ENCODE measurements around the gene ABAT.
"Not testable (repeated sequence)": the region's sequence is repeated elsewhere in the genome, so short reads cannot be mapped to it uniquely, and the experiment has no call there.

ABAT gene

GRCh38 chr16:8645831-8646230 is 28.6 kb upstream of the ABAT start:
- CTCF ChIA-PET, result no interaction called here
- TF ChIP-seq SUZ12 (IDR thresholded peaks at IDR 0.05) (no peak), NFRKB (IDR thresholded peaks at IDR 0.05) (no peak), FOXA1 (IDR thresholded peaks at IDR 0.05) (no peak)
- TF ChIP-seq, protein P1, sequence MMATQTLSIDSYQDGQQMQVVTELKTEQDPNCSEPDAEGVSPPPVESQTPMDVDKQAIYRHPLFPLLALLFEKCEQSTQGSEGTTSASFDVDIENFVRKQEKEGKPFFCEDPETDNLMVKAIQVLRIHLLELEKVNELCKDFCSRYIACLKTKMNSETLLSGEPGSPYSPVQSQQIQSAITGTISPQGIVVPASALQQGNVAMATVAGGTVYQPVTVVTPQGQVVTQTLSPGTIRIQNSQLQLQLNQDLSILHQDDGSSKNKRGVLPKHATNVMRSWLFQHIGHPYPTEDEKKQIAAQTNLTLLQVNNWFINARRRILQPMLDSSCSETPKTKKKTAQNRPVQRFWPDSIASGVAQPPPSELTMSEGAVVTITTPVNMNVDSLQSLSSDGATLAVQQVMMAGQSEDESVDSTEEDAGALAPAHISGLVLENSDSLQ (IDR thresholded peaks at IDR 0.05), result no peak
- POLR2A ChIA-PET, result no interaction called here
- no peak for DNase-seq (ENCODE audit: extremely low spot score)

GRCh38 chr16:8646326-8647053 is 27.9 kb upstream of the ABAT start:
- CTCF ChIA-PET, result no interaction called here
- POLR2A ChIA-PET, result no interaction called here
- no peak for DNase-seq (ENCODE audit: extremely low spot score)
- TF ChIP-seq ZNF384 (IDR thresholded peaks at IDR 0.05) (no peak), ARNT (IDR thresholded peaks at IDR 0.05) (no peak), SUZ12 (IDR thresholded peaks at IDR 0.05) (no peak), HDGF (IDR thresholded peaks at IDR 0.05; ENCODE audit: borderline replicate concordance) (no peak), FOXM1 (IDR thresholded peaks at IDR 0.05; ENCODE audit: borderline replicate concordance) (no peak), FOXA1 (IDR thresholded peaks at IDR 0.05) (no peak)

- DNase-seq (ENCODE audit: extremely low spot score), result no peak
- ChIA-PET CTCF (no interaction called here), POLR2A (no interaction called here)
- TF ChIP-seq FOXK2 (IDR thresholded peaks at IDR 0.05), result no peak
- no peak for TF ChIP-seq FOXA1 (IDR thresholded peaks at IDR 0.05)
- no peak for TF ChIP-seq ELF4 (IDR thresholded peaks at IDR 0.05)
- TF ChIP-seq SP1 (IDR thresholded peaks at IDR 0.05), result no peak
- no peak for TF ChIP-seq CTBP1 (IDR thresholded peaks at IDR 0.05; ENCODE audit: borderline replicate concordance)
- no peak for TF ChIP-seq FOXM1 (IDR thresholded peaks at IDR 0.05; ENCODE audit: borderline replicate concordance)
- no peak for TF ChIP-seq ARNT (IDR thresholded peaks at IDR 0.05)
- TF ChIP-seq LEF1 (IDR thresholded peaks at IDR 0.05; ENCODE audit: borderline replicate concordance), result no peak
- TF ChIP-seq TARDBP (IDR thresholded peaks at IDR 0.05), result no peak
- no peak for TF ChIP-seq BHLHE40 (IDR thresholded peaks at IDR 0.05; ENCODE audit: borderline replicate concordance)
- TF ChIP-seq L3MBTL2 (conservative IDR thresholded peaks at IDR 0.05), result no peak
- TF ChIP-seq SUZ12 (IDR thresholded peaks at IDR 0.05), result no peak
- TF ChIP-seq NFRKB (IDR thresholded peaks at IDR 0.05), result no peak
- TF ChIP-seq, protein P1 (IDR thresholded peaks at IDR 0.05), result no peak
Measured at GRCh38 chr16:8647721-8648318, 26.6 kb upstream of the ABAT start.

GRCh38 chr16:8648877-8649276 is 25.5 kb upstream of the ABAT start:
- TF ChIP-seq SUZ12 (IDR thresholded peaks at IDR 0.05) (no peak), SP1 (IDR thresholded peaks at IDR 0.05) (no peak), BHLHE40 (IDR thresholded peaks at IDR 0.05; ENCODE audit: borderline replicate concordance) (no peak), NFRKB (IDR thresholded peaks at IDR 0.05) (no peak), CTBP1 (IDR thresholded peaks at IDR 0.05; ENCODE audit: borderline replicate concordance) (no peak), FOXA1 (IDR thresholded peaks at IDR 0.05) (no peak), HDGF (IDR thresholded peaks at IDR 0.05; ENCODE audit: borderline replicate concordance) (no peak), ZNF384 (IDR thresholded peaks at IDR 0.05) (no peak), ELF4 (IDR thresholded peaks at IDR 0.05) (no peak), L3MBTL2 (conservative IDR thresholded peaks at IDR 0.05) (no peak)
- ChIA-PET CTCF (no interaction called here), POLR2A (interaction anchor here (0.6 kb wide), 1 partner anchor 537 kb away, joined by 3 read pairs; no protein-coding TSS in a partner anchor)
- DNase-seq (ENCODE audit: extremely low spot score), result no peak

DNA sequence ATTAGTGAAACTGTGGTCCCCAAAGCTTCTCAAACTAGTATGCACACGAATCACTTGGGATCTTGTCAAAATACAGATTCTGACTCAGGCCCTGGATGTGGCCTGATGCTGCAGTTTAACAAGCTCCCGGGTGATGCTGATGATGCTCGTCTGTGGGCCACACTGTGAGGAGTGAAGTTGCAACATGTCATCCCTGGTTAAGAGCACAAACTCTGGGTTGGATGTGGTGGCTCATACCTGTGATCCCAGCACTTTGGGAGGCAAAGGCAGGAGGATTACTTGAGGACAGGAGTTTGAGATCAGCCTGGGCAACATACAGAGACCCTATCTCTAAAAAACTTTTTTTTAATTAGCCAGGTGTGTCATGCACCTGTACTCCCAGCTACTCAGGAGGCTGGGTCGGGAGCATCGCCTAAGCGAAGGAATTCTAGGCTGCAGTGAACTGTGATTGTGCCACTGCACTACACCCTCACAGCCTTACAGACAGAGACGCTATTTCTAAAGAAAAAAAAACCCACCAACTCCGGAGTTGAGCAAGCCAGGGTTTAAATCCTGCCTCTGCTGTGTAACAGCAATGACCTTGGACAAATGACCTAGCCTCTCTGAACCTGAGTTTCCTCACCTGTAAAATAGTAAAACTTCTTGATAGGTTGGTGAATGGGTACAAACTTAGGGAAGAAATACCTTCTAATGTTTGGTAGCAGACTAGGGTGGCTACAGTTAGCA is 24.4 kb upstream of the ABAT start:
- DNase-seq (ENCODE audit: extremely low spot score), result no peak
- TF ChIP-seq BHLHE40 (IDR thresholded peaks at IDR 0.05; ENCODE audit: borderline replicate concordance), result no peak
- no peak for TF ChIP-seq ZNF384 (IDR thresholded peaks at IDR 0.05)
- POLR2A ChIA-PET, result no interaction called here
- CTCF ChIA-PET, result no interaction called here

GRCh38 chr16:8651958-8652357 is 22.5 kb upstream of the ABAT start:
- POLR2A ChIA-PET, CTCF ChIA-PET: not testable (repeated sequence)
- peak; percentile 47 for DNase-seq (ENCODE audit: extremely low spot score)

DNA sequence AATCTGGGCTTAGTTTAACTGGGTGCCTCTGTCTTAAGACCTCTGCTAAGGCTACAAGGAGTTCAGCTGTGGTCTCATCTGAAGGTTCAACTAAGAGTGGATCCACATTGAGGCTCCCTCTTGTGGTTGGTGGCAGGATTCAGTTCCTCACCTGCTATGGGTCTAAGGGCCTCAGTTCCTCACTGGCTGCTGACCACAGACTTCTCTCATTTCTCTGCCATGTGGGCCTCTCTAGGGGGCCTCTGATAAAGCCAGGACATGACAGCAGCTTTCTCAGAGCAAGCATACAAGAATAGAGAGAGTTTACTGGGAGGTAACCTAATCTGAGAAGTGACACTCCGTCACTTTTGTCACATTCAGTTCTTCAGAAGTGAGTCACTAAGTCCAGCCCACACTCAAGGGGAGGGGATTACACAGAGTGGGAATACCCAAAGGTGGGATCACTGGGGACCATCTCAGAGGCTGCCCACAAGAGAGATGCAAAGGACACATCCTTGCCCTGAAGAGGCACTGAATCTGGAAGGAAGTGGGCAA is 19.2 kb upstream of the ABAT start:
- TF ChIP-seq SUZ12 (IDR thresholded peaks at IDR 0.05) (no peak), LEF1 (IDR thresholded peaks at IDR 0.05; ENCODE audit: borderline replicate concordance) (no peak), ELF4 (IDR thresholded peaks at IDR 0.05) (no peak), FOXM1 (IDR thresholded peaks at IDR 0.05; ENCODE audit: borderline replicate concordance) (no peak), FOXK2 (IDR thresholded peaks at IDR 0.05) (no peak), BHLHE40 (IDR thresholded peaks at IDR 0.05; ENCODE audit: borderline replicate concordance) (no peak), TARDBP (IDR thresholded peaks at IDR 0.05) (no peak), HDGF (IDR thresholded peaks at IDR 0.05; ENCODE audit: borderline replicate concordance) (no peak), SP1 (IDR thresholded peaks at IDR 0.05) (no peak), FOXA1 (IDR thresholded peaks at IDR 0.05) (no peak), ARNT (IDR thresholded peaks at IDR 0.05) (no peak), CTBP1 (IDR thresholded peaks at IDR 0.05; ENCODE audit: borderline replicate concordance) (no peak), ZNF384 (IDR thresholded peaks at IDR 0.05) (no peak)
- TF ChIP-seq, protein P1 (IDR thresholded peaks at IDR 0.05), result no peak
- CTCF ChIA-PET, result interaction anchor here (0.7 kb wide), 1 partner anchor 48 kb away, joined by 3 read pairs; no protein-coding TSS in a partner anchor
- peak; percentile 47 for DNase-seq (ENCODE audit: extremely low spot score)
- POLR2A ChIA-PET, result no interaction called here

All from HEK293T (cell line).